Activated CD4-positive, alpha-beta T cell treated with anti-CD3 and anti-CD28 coated beads, Interleukin-2, amount 50 U/mL, for 1 hour (primary cell): Measurements from ENCODE around the gene B4GALNT1.
"Not testable (repeated sequence)": the region's sequence is repeated elsewhere in the genome, so short reads cannot be mapped to it uniquely, and the experiment has no call there.

Source experiments
- DNase-seq: peaks from one replicate; pipeline ENCODE4 v3.0.0-alpha.2; 2020

B4GALNT1 gene

DNA sequence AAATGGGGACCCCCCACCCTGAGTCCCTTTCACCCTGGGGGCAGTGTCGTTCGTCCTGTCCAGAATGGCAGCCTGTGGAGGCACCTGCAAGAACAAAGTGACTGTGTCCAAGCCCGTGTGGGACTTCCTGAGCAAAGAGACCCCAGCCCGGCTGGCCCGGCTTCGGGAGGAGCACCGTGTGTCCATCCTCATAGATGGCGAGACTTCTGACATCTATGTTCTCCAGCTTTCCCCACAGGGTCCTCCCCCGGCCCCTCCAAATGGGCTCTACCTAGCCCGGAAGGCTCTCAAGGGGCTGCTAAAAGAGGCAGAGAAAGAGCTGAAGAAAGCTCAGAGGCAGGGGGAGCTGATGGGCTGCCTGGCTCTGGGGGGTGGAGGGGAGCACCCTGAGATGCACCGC is 26.2 kb downstream of the B4GALNT1 start:
- DNase-seq: no peak

- DNase-seq: no peak
Measured at GRCh38 chr12:57606399-57606798, 26.6 kb downstream of the B4GALNT1 start.

- no peak for DNase-seq
Measured at GRCh38 chr12:57605811-57606311, 27.1 kb downstream of the B4GALNT1 start.

DNA sequence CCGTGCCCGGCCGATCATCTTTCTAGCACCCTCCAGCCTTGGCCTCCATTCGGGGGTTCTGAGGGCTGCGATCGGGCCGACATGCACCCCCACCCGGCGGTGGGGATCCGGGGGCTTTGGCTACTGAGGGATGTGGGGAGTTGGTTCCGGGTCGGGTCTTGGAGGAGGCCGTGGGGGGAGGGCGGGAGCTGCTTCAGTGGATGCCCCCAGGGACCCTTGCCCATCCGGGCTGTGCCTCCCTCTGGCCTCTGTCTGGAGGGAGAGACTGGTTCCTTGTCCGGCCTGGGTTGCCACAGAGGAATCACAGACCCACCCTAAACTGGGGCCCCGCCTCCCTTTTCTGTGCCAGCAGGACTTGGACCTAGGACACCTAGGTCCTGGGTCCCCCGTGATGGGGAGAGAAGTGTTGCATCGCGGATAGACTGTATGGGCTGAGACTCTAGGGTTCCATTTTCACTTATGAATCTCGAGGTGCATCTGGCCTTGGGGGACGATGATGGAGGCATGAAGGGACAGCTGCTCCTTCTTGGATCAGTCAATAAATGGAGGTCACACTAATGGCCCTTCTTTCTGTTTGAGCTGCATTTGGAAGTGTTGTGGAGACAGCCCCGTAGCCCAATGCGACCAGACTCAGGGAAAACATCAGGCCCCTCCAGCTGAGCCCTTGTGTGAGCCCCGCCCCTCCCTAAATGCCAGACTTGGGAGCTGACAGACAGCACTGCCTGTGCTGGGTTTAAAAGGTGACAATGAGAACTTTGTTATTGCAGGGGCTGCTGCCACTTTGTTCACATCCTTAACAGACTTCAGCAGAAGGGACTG is 27.8 kb downstream of the B4GALNT1 start:
- DNase-seq: no peak

- no peak for DNase-seq
Measured at GRCh38 chr12:57604454-57604991, 28.5 kb downstream of the B4GALNT1 start, which contains the start of gene DTX3. Gene DTX3 (plus strand): TSS chr12:57604824. CDS start chr12:57606518, 1,694 bp downstream.

GRCh38 chr12:57603815-57604453 is 29.1 kb downstream of the B4GALNT1 start:
- no peak for DNase-seq

DNA sequence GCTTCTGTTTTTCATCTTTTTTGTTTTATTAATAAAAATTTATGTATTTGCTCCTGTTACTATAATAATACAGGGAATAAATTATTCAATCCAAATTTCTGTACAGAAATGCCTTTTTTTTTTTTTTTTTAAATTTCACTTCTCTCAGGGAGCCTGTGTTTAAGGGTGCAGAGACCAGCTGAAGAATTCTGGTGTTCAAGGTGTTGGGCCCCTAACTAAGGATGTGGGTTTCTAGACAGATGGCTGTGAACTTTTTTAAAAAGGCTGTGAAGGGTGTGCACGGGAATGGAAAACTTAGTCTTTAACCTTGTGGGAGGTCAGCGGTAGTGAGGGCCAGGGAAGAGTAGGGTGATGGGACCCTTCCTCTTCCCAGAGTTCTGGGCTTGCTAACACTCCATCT is 29.7 kb downstream of the B4GALNT1 start:
- no peak for DNase-seq

DNA sequence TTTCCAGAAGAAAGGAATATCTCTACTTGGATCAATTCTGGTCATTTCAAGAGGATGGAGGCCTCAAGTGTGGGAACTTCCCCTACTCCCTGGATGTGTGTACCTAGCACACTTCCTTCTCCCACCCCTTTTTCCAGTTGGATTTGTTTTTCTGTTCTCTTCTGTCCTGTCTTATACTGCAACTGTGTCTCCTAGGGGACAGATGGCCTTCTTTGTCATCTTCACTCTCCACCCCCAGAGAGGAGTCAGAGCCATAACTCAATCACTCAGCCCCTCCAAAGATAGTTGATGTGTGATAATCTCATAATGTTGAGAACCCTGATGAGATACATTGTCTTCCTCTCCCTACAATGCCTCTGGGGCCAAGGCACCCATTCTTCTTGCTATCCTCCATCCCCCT is 30.5 kb downstream of the B4GALNT1 start:
- DNase-seq: no peak

- DNase-seq: no peak
Measured at GRCh38 chr12:57600395-57600794, 32.6 kb downstream of the B4GALNT1 start.

DNA sequence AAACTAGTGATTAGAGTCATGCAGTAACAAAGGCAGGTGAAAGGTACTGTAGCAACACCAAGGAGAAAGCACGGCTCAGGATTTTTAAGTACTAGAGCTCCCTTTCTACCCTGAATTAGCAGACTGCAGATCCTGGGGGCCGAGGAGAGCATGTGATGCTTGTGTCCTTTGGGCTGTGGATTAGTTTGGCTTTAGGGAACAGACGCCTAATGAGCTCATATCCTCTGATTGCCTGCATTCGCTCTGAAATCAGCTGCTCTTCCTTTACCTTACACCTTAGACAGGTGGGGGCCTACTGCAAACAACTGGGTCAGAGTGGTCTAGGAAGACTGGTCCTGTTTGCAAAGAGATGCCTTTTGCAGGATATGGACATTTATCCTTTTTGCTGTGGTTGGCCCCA is 39.8 kb downstream of the B4GALNT1 start:
- DNase-seq: no peak

GRCh38 chr12:57592551-57593165 is 40.3 kb downstream of the B4GALNT1 start:
- DNase-seq: no peak

GRCh38 chr12:57591782-57592325 is 41.1 kb downstream of the B4GALNT1 start:
- no peak for DNase-seq

DNA sequence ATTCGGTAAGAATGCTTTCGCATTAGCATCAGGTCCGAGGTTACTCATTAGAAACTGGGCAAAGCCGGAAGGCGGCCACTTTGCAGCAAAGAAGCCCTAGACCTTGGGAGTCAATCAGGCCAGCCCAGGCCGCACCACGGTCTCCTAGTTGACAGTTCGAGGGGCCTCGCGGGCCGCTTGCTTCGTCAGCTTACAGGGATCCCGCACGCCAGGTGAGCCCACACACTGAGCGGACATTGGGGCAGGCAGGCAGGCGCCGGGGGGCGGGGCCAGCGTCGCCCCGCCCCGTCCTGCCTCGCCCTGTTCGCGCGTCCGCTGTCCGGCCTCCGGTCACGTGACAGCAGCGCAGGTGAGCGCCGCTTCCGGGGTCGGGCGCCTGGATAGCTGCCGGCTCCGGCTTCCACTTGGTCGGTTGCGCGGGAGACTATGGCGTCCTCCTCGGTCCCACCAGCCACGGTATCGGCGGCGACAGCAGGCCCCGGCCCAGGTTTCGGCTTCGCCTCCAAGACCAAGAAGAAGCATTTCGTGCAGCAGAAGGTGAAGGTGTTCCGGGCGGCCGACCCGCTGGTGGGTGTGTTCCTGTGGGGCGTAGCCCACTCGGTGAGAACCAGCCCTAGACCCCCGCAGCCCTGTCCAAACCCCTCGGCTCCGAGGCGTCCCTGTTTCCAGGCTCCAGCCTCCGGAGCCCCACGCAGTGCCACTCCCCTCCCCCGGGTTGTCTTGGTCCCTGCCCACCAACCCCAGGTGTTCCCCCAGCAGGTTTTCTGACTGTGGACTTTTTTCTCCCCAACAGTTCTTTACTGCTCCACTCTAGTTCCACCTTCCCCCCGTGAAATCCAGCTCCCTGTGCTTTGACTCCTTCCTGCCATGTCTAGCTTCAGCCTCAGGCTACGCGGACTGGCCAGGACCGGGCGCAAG is 41.9 kb downstream of the B4GALNT1 start, which contains the start of gene PIP4K2C:
PIP4K2C (plus strand) TSS at position 329 of the 918 bp plus-strand sequence; CDS start at position 427, 98 bp downstream.
- peak; percentile 65 for DNase-seq

GRCh38 chr12:57590479-57590863 is 42.5 kb downstream of the B4GALNT1 start:
- DNase-seq: no peak

- DNase-seq: not testable (repeated sequence)
Measured at GRCh38 chr12:57588951-57589610, 43.9 kb downstream of the B4GALNT1 start.

DNA sequence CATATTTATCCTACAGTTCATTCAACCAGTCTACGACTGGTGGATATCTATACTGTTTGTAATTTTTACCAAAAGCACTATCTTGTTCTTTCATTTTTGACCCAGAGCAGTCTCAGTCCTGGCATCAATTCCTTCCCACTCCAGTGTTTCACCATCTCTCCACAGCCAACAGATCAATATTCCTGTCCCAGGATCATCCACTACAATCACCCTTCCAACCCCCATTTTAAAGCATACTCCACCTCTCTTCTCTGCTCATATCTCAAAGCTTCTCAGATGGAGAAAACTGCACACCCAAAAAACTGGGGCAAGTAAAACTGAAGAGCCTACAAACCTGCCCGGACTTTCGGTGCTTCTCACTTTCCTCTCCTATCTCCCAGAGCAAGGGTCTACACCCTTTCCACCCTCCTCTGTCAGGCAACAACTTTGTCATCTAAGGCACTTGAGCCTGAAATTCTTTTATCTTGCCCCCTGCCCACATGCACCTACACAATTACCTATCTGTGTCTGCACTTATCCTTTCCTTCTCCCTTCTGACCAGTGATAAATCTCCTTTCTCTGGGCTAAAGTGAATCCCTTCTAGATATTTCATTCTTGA is 46.1 kb downstream of the B4GALNT1 start:
- no peak for DNase-seq

DNA sequence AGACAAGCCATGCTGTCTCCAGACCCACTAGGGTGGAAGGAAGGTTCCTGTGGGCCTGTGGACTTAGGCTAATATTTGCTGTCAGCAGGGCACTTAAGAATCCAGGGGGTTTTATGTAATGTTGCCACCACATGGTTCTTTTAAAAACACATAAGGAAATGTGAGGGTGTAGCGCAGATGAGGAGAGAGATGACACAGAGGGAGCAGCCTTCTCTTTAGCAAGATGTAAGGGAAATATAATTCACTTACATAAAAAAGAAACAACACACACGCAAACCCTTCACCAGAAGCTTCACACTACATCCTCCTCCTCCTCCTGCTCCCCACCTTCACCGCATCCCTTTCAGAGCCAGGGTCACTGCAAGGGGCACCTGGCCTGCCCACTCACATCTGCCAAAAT is 46.9 kb downstream of the B4GALNT1 start:
- no peak for DNase-seq

GRCh38 chr12:57585156-57585555 is 47.8 kb downstream of the B4GALNT1 start:
- no peak for DNase-seq

DNA sequence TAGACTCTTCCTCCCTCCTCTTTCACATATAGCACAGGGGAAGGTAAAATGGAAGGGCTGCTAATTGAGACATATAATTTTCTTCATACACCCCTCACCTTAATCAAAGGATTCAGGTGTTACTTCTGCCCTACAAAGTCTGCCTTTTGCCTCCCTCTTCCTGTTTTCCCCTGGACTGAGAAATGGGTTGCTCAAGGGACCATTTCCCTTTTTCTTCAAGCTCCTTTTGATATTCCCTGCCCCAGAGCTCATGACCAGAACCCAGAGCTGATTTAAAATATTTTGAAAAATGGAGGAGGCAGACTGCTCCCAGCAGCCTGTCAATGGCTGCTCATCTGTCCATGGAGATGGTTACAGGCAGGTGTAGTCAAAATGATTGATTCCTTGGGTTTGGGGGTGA is 48.3 kb downstream of the B4GALNT1 start:
- DNase-seq: no peak

- no peak for DNase-seq
Measured at GRCh38 chr12:57584050-57584449, 49.0 kb downstream of the B4GALNT1 start.
